Liver (tissue), 9 donors: ENCODE data around the gene CRYGS. TPM values are rescaled to one million over a fixed set of nuclear protein-coding genes. Genes with fewer than 3 reads are reported as not detected.

Experiments used
- DNase-seq: peaks from one replicate; pipeline ENCODE4 v3.0.0-alpha.2; 2017; ENCODE audit warnings: low spot score
- H3K27ac ChIP-seq, 2 donors: one replicate each; pipeline ENCODE4 v1.7.0; 2013; ENCODE audit warnings: inconsistent platforms in 2 of 2, low read length in 2 of 2, control low read depth in 1 of 2, low read depth in 1 of 2, mild to moderate bottlenecking in 1 of 2
- H3K27me3 ChIP-seq, 4 donors: one replicate each; pipeline versions ENCODE4 v1.6.1 to v1.7.0; 2013; ENCODE audit warnings: low read length in 3 of 4, inconsistent platforms in 1 of 4, mild to moderate bottlenecking in 1 of 4, moderate library complexity in 1 of 4; ENCODE audit not compliant: control insufficient read depth in 4 of 4, insufficient read depth in 4 of 4
- H3K36me3 ChIP-seq, 4 donors: one replicate each; pipeline versions ENCODE4 v1.6.1 to v1.7.0; 2013; ENCODE audit warnings: low read length in 3 of 4, mild to moderate bottlenecking in 3 of 4, low read depth in 1 of 4, moderate library complexity in 1 of 4; ENCODE audit not compliant: control insufficient read depth in 4 of 4, insufficient read depth in 3 of 4
- H3K4me1 ChIP-seq, 4 donors: one replicate each; pipeline versions ENCODE4 v1.6.1 to v1.7.0; 2013; ENCODE audit warnings: low read length in 3 of 4, mild to moderate bottlenecking in 3 of 4, moderate library complexity in 1 of 4; ENCODE audit not compliant: control insufficient read depth in 4 of 4, insufficient read depth in 4 of 4
- H3K4me3 ChIP-seq, 3 donors: one replicate each; pipeline versions ENCODE4 v1.6.1 to v1.7.0; 2013; ENCODE audit warnings: low read length in 3 of 3, control low read depth in 1 of 3, low read depth in 1 of 3, mild to moderate bottlenecking in 1 of 3
- H3K9ac ChIP-seq, 2 donors: one replicate each; pipeline ENCODE4 v1.7.0; 2013; ENCODE audit warnings: low read length in 2 of 2, mild to moderate bottlenecking in 2 of 2, moderate library complexity in 2 of 2, control low read depth in 1 of 2, low read depth in 1 of 2
- H3K9me3 ChIP-seq, 4 donors: one replicate each; pipeline versions ENCODE4 v1.6.1 to v1.7.0; 2013; ENCODE audit warnings: low read length in 3 of 4; ENCODE audit not compliant: control insufficient read depth in 4 of 4
- ATF3 ChIP-seq: IDR thresholded peaks from 2 replicates; pipeline ENCODE4 v1.6.1; 2016; ENCODE audit warnings: antibody characterized with exemption
- EGR1 ChIP-seq, 2 donors: IDR thresholded peaks; 2 replicates each; pipeline ENCODE4 v1.6.1; 2016 to 2018; ENCODE audit warnings: antibody characterized with exemption in 2 of 2, low read depth in 2 of 2
- FOXA1 ChIP-seq: IDR thresholded peaks from 2 replicates; pipeline ENCODE4 v1.6.1; 2016; ENCODE audit warnings: antibody characterized with exemption
- FOXA2 ChIP-seq: IDR thresholded peaks from 2 replicates; pipeline ENCODE4 v1.6.1; 2016; ENCODE audit warnings: antibody characterized with exemption
- HNF4A ChIP-seq, 2 donors: conservative IDR thresholded peaks; 2 replicates each; pipeline ENCODE4 v1.6.1; 2016; ENCODE audit warnings: antibody characterized with exemption in 2 of 2, mild to moderate bottlenecking in 2 of 2
- HNF4G ChIP-seq: IDR thresholded peaks from 2 replicates; pipeline ENCODE4 v1.6.1; 2016; ENCODE audit warnings: antibody characterized with exemption
- NR2F2 ChIP-seq: IDR thresholded peaks from 2 replicates; pipeline ENCODE4 v1.6.1; 2016; ENCODE audit warnings: antibody characterized with exemption
- RAD21 ChIP-seq, 2 donors: IDR thresholded peaks; 2 replicates each; pipeline ENCODE4 v1.6.1; 2016; ENCODE audit warnings: antibody characterized with exemption in 2 of 2, mild to moderate bottlenecking in 2 of 2
- RXRA ChIP-seq, 2 donors: IDR thresholded peaks; 2 replicates each; pipeline ENCODE4 v1.6.1; 2017 to 2018; ENCODE audit warnings: antibody characterized with exemption in 2 of 2, mild to moderate bottlenecking in 1 of 2
- SP1 ChIP-seq: IDR thresholded peaks from 2 replicates; pipeline ENCODE4 v1.6.1; 2018; ENCODE audit warnings: antibody characterized with exemption, mild to moderate bottlenecking
- TAF1 ChIP-seq: conservative IDR thresholded peaks from 2 replicates; pipeline ENCODE4 v1.6.1; 2016; ENCODE audit warnings: antibody characterized with exemption, mild to moderate bottlenecking
- YY1 ChIP-seq: IDR thresholded peaks from 2 replicates; pipeline ENCODE4 v1.6.1; 2016; ENCODE audit warnings: antibody characterized with exemption, mild to moderate bottlenecking
- WGBS: extraction: QIAGEN DNeasy Blood & Tissue Kit; methylation state at CpG from one replicate; pipeline ENCODE4 v1.1.7; 2013; 5-methylcytosine and 5-hydroxymethylcytosine counted together
- polyA plus RNA-seq, 2 donors: library from polyadenylated mRNA; stranded (reverse) in 1 of 2; unstranded in 1 of 2; fragments of 200-250 nt in 1 of 2; fragments of >200 nt in 1 of 2; fragmentation: Nextera tagmentation in 1 of 2; extraction: Ambion mirVana in 1 of 2; gene quantifications; one replicate each; pipeline versions ENCODE4 v1.2.1 to v1.2.3, GENCODE V29; 2013 to 2015
- total RNA-seq, 2 donors: library from RNA; depleted of rRNA; stranded (reverse); fragments of >200 nt; gene quantifications; one replicate each; pipeline ENCODE4 v1.2.3, GENCODE V29; 2014
- TF ChIP-seq, protein P1 (sequence below): IDR thresholded peaks from 2 replicates; pipeline ENCODE4 v1.6.1; 2016; ENCODE audit warnings: antibody characterized with exemption, mild to moderate bottlenecking
- TF ChIP-seq, protein P2 (sequence below): fragments of 150-350 bp; IDR thresholded peaks from 2 replicates; pipeline ENCODE4 v1.5.1; 2017; ENCODE audit warnings: improper control_type of control experiment, low read depth, low read length; ENCODE audit not compliant: missing input control
- TF ChIP-seq, protein P3 (sequence below): IDR thresholded peaks from 2 replicates; pipeline ENCODE4 v1.6.1; 2016; ENCODE audit warnings: antibody characterized with exemption
- donor health status: healthy.
- donor health status: healthy.
- donor health status: healthy.
- donor health status: healthy.
- donor health status: healthy.

Gene CRYGS
- total and polyA plus RNA-seq, 4 donors, result 0.53 to 3.6 (median 1.2) TPM

GRCh38 chr3:186511245-186511644, 32.9 kb downstream of the CRYGS start:
- Histone ChIP-seq H3K36me3 (no peaks in the 10 kb centered on the region), H3K9ac (no peak overlapping the region), H3K27me3 (peaks cover 0 to 4% (median 0%) of the 10 kb centered on the region in 4 donors), H3K4me3 (no peak overlapping the region), H3K27ac (no peak overlapping the region), H3K9me3 (no peaks in the 10 kb centered on the region), H3K4me1 (no peaks in the 10 kb centered on the region)
- TF ChIP-seq RAD21 (IDR thresholded peaks at IDR 0.05) (no peak), ATF3 (no peak), SP1 (no peak), YY1 (no peak), EGR1 (IDR thresholded peaks at IDR 0.05; ENCODE audit: low read depth in 2 of 2) (no peak)
- TF ChIP-seq, protein P1, sequence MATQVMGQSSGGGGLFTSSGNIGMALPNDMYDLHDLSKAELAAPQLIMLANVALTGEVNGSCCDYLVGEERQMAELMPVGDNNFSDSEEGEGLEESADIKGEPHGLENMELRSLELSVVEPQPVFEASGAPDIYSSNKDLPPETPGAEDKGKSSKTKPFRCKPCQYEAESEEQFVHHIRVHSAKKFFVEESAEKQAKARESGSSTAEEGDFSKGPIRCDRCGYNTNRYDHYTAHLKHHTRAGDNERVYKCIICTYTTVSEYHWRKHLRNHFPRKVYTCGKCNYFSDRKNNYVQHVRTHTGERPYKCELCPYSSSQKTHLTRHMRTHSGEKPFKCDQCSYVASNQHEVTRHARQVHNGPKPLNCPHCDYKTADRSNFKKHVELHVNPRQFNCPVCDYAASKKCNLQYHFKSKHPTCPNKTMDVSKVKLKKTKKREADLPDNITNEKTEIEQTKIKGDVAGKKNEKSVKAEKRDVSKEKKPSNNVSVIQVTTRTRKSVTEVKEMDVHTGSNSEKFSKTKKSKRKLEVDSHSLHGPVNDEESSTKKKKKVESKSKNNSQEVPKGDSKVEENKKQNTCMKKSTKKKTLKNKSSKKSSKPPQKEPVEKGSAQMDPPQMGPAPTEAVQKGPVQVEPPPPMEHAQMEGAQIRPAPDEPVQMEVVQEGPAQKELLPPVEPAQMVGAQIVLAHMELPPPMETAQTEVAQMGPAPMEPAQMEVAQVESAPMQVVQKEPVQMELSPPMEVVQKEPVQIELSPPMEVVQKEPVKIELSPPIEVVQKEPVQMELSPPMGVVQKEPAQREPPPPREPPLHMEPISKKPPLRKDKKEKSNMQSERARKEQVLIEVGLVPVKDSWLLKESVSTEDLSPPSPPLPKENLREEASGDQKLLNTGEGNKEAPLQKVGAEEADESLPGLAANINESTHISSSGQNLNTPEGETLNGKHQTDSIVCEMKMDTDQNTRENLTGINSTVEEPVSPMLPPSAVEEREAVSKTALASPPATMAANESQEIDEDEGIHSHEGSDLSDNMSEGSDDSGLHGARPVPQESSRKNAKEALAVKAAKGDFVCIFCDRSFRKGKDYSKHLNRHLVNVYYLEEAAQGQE, result no peak
- TF ChIP-seq, protein P2, sequence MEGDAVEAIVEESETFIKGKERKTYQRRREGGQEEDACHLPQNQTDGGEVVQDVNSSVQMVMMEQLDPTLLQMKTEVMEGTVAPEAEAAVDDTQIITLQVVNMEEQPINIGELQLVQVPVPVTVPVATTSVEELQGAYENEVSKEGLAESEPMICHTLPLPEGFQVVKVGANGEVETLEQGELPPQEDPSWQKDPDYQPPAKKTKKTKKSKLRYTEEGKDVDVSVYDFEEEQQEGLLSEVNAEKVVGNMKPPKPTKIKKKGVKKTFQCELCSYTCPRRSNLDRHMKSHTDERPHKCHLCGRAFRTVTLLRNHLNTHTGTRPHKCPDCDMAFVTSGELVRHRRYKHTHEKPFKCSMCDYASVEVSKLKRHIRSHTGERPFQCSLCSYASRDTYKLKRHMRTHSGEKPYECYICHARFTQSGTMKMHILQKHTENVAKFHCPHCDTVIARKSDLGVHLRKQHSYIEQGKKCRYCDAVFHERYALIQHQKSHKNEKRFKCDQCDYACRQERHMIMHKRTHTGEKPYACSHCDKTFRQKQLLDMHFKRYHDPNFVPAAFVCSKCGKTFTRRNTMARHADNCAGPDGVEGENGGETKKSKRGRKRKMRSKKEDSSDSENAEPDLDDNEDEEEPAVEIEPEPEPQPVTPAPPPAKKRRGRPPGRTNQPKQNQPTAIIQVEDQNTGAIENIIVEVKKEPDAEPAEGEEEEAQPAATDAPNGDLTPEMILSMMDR, result no peak
- TF ChIP-seq, protein P3, sequence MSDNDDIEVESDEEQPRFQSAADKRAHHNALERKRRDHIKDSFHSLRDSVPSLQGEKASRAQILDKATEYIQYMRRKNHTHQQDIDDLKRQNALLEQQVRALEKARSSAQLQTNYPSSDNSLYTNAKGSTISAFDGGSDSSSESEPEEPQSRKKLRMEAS, result no peak
- 91% methylated on average over 4 of the region's 4 CpGs for WGBS
- no peak for DNase-seq

GRCh38 chr3:186510374-186511079, 33.7 kb downstream of the CRYGS start:
- Histone ChIP-seq H3K36me3 (no peaks in the 10 kb centered on the region), H3K27me3 (peaks cover 0 to 4% (median 0%) of the 10 kb centered on the region in 4 donors), H3K27ac (no peak overlapping the region), H3K9ac (no peak overlapping the region), H3K4me3 (no peak overlapping the region), H3K9me3 (no peaks in the 10 kb centered on the region), H3K4me1 (no peaks in the 10 kb centered on the region)
- no peak for DNase-seq
- 82% methylated on average over 9 of the region's 9 CpGs for WGBS
- TF ChIP-seq YY1, result no peak
- TF ChIP-seq HNF4G, result no peak
- no peak for TF ChIP-seq NR2F2
- TF ChIP-seq, protein P2, result no peak
- TF ChIP-seq RXRA (IDR thresholded peaks at IDR 0.05), result no peak
- no peak for TF ChIP-seq FOXA1
- TF ChIP-seq, protein P1, result no peak
- no peak for TF ChIP-seq HNF4A (conservative IDR thresholded peaks at IDR 0.05)
- no peak for TF ChIP-seq FOXA2
- TF ChIP-seq ATF3, result no peak
- TF ChIP-seq TAF1, result no peak
